Measurements from ENCODE around the gene STRIT1.

- TF ChIP-seq CTCF (IDR thresholded peaks at IDR 0.05; ENCODE audit: low read depth, low read length), result no peak
- TF ChIP-seq POLR2A (IDR thresholded peaks at IDR 0.05; ENCODE audit: extremely low read depth, insufficient read length), result no peak
Observed at GRCh38 chr3:155335724-155336354, 42.4 kb upstream of the STRIT1 start.

All from NB4 (cell line).